ENCODE data around the gene CTCFL.

DNA sequence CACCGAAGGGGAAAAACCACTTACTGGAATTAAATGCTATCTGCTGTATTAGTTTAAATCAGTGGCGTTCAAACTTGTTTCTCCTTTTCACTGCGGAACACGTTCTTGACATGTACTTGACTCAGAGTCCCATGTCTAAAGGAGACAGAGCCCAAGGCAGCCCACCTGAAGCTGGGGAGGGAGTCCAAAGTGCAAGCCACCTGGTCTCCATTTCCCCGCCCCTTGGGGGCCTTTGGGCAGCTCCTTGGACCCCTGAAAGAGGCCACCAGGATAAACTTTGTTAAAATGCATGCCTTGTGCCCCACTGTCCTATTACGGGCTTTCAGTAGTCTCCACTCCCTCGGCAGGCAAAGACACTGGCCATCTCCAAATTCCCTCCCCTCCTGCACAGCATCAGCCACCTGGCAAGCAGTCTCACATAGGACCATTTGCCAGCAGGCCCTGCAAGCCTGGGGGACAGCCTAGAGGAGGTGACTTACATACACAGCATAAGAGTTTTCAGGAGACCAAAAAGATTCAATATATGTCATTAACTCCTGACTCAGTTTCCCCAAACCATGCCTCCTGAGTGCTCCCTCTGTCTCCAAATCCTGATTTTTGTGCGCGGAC lies 42.6 kb upstream of the CTCFL start:
- TF ChIP-seq CTCF (IDR thresholded peaks at IDR 0.05), result no peak
- no peak for TF ChIP-seq POLR2A (IDR thresholded peaks at IDR 0.05)
